ENCODE measurements around the gene RNLS.

The RNLS gene

GRCh38 chr10:88527245-88527644, 55.9 kb downstream of the RNLS start:
- TF ChIP-seq CTCF (IDR thresholded peaks at IDR 0.05; ENCODE audit: low read length, missing control alignments): no peak
- no peak overlapping the region for H3K4me3 ChIP-seq (replicated peaks; ENCODE audit: low read depth, low read length)
- DNase-seq (ENCODE audit: low read depth): no peak

GRCh38 chr10:88526501-88527105, 56.5 kb downstream of the RNLS start:
- DNase-seq (ENCODE audit: low read depth): no peak
- TF ChIP-seq CTCF (IDR thresholded peaks at IDR 0.05; ENCODE audit: low read length, missing control alignments): no peak
- H3K4me3 ChIP-seq (replicated peaks; ENCODE audit: low read depth, low read length): no peak overlapping the region

- peak; percentile 77 for DNase-seq (ENCODE audit: low read depth)
- no peak for TF ChIP-seq CTCF (IDR thresholded peaks at IDR 0.05; ENCODE audit: low read length, missing control alignments)
- no peak overlapping the region for H3K4me3 ChIP-seq (replicated peaks; ENCODE audit: low read depth, low read length)
These were observed 57.6 kb downstream of the RNLS start for GRCh38 chr10:88525371-88526069.

GRCh38 chr10:88523739-88524400, 59.2 kb downstream of the RNLS start:
- no peak for DNase-seq (ENCODE audit: low read depth)
- no peak for TF ChIP-seq CTCF (IDR thresholded peaks at IDR 0.05; ENCODE audit: low read length, missing control alignments)
- H3K4me3 ChIP-seq (replicated peaks; ENCODE audit: low read depth, low read length): no peak overlapping the region

- H3K4me3 ChIP-seq (replicated peaks; ENCODE audit: low read depth, low read length): no peak overlapping the region
- no peak for TF ChIP-seq CTCF (IDR thresholded peaks at IDR 0.05; ENCODE audit: low read length, missing control alignments)
- peak; percentile 63 for DNase-seq (ENCODE audit: low read depth)
These were observed 60.4 kb downstream of the RNLS start for GRCh38 chr10:88522715-88523114.

- no peak for TF ChIP-seq CTCF (IDR thresholded peaks at IDR 0.05; ENCODE audit: low read length, missing control alignments)
- no peak overlapping the region for H3K4me3 ChIP-seq (replicated peaks; ENCODE audit: low read depth, low read length)
- no peak for DNase-seq (ENCODE audit: low read depth)
These were observed 61.3 kb downstream of the RNLS start for GRCh38 chr10:88521791-88522190.
